ENCODE measurements around the gene CCN6.

- TF ChIP-seq, protein P1, sequence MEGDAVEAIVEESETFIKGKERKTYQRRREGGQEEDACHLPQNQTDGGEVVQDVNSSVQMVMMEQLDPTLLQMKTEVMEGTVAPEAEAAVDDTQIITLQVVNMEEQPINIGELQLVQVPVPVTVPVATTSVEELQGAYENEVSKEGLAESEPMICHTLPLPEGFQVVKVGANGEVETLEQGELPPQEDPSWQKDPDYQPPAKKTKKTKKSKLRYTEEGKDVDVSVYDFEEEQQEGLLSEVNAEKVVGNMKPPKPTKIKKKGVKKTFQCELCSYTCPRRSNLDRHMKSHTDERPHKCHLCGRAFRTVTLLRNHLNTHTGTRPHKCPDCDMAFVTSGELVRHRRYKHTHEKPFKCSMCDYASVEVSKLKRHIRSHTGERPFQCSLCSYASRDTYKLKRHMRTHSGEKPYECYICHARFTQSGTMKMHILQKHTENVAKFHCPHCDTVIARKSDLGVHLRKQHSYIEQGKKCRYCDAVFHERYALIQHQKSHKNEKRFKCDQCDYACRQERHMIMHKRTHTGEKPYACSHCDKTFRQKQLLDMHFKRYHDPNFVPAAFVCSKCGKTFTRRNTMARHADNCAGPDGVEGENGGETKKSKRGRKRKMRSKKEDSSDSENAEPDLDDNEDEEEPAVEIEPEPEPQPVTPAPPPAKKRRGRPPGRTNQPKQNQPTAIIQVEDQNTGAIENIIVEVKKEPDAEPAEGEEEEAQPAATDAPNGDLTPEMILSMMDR (IDR thresholded peaks at IDR 0.05): no peak
- TF ChIP-seq POLR2A (IDR thresholded peaks at IDR 0.05): no peak
- no peak for TF ChIP-seq POLR2AphosphoS5 (IDR thresholded peaks at IDR 0.05)
Measured at GRCh38 chr6:112039431-112039770, 14.5 kb upstream of the CCN6 start.
